HG03139 (cell line): ENCODE results near the gene EDEM2.
"Not testable (repeated sequence)": the region's sequence is repeated elsewhere in the genome, so short reads cannot be mapped to it uniquely, and the experiment has no call there.

Experiments
- ATAC-seq: cut with Tn5 transposase; IDR thresholded peaks from one replicate; pipeline ENCODE4 v1.9.1; 2021; ENCODE audit not compliant: unreplicated experiment

The EDEM2 gene

DNA sequence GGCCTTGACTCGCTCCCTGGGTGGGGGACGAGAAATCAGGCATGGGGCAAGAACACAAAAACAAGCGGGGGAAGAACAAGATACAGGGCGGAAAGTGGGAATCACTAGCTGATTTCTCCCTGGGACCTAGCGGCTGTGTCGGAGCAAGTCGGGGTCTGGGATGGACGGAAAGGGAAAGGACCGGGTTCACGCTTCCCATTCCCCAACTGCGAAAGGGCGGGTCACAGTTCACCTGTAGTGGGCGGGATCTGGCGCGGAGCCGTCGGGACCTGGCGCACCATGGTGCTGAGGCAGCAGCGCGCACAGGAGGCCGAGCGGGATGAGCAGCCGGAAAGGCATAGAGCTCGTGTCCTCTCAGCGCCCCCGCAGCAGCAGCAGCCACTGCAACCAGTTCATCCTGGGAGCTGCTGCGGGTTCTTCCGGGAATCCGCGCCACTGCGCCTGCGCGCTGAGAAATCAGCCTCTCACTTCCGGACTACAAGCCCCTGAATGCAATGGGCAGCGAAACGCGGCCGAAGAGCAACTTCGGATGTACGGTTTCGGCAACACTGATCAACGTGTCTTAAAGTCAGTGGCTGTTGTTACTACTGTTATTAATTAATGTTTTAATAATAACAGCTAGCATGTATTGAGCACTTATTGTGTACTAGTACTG lies at the start of gene EDEM2:
TSS of gene EDEM2 (minus strand) at position 417 of the 655 bp plus-strand sequence. CDS start at position 339, 78 bp downstream.
- peak; percentile 72 for ATAC-seq

DNA sequence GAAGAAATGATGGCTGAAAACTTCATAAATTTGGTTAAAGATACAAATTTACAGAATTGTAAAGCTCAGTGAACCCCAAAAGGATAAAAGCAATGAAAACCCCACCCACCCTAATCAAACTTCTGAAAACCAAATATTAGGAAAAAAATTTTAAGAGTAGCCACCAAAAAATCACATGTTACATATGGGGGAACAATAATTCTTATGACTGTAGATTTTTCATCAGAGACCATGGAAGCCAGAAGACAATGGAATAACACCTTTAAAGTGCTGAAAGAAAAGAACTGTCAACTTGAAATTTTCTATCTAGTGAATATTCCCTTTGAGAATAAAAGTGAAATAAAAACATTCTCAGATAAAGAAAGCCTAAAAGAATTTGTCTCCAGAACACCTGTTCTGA lies 49.2 kb upstream of the EDEM2 start:
- no peak for ATAC-seq

DNA sequence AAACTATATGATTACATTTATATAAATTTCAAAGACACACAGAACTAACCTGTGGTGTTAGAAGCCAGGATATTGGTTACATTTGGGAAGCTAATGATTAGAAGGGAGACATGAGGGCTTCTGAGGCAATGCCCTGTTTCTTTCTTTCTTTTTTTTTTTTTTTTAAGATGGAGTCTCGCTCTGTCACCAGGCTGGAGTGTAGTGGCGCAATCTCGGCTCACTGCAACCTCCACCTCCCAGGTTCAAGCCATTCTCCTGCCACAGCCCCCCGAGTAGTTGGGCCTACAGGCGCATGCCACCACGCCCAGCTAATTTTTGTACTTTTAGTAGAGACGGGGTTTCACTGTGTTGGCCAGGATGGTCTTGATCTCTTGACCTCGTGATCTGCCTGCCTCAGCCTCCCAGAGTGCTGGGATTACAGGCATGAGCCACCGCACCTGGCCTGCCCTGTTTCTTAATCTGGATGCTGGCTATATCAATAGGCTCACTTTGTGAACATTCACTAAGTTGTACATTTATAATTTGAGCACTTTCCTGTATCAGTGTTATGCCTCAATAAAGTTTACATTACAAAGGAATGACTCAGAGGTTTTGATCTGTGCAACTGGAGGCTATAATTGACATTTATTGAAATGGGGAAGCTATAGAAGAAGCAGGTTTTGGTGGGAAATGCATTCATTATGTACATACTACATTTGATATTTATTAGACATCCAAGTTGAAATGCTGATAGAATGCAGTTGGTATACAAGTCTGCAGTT lies 46.1 kb upstream of the EDEM2 start:
- ATAC-seq, result not testable (repeated sequence)

GRCh38 chr20:35192118-35192872 lies 45.2 kb upstream of the EDEM2 start:
- no peak for ATAC-seq

DNA sequence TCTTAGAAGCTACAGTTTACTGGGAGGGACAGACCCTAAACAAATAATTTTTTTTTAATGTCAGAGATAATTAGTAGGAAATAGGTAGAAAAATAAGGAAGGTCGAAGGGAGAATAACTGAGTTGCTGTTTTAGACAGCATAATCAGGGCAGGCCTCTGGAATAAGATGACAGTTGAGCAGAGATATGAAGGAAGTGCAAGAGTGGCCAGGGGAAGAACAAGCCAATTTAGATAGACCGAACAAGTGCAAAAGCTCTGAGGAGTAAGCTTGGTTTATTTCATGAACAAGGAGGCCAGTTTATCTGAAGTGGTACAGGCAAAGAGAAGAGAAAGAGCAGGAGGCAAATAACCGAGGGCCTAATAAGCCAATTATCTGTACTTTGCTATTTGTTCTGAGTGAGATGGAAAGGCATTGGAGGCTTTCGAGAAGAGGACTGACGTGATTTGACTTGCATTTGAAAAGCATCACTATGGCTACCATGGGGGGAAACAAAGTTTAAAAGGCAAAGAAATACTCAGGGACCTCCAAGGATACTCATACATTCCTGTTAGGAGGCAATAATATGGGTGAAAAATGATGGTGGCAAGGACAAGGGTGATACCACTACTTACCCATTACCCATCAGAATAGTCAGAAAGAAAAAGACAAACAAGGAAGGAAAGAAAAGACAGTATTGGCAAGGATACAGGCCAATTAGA lies 44.4 kb upstream of the EDEM2 start:
- no peak for ATAC-seq

DNA sequence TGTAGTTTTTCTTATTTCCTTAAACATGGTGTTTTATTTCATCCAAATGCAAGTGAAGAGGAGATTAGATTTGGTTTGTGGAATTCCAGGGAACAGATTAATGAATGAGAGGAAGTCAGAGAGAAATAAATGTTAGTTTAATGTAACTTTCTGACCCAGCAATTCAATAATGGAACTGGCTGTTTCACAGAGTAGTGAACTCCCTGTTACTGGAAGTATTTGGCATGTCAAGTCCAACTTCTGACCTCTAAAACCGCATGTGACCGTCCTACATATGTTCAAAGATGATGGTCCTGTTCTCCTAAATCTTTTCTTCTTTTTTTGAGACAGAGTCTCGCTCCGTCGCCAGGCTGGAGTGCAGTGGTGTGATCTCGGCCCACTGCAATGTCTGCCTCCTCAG lies 43.4 kb upstream of the EDEM2 start:
- no peak for ATAC-seq

DNA sequence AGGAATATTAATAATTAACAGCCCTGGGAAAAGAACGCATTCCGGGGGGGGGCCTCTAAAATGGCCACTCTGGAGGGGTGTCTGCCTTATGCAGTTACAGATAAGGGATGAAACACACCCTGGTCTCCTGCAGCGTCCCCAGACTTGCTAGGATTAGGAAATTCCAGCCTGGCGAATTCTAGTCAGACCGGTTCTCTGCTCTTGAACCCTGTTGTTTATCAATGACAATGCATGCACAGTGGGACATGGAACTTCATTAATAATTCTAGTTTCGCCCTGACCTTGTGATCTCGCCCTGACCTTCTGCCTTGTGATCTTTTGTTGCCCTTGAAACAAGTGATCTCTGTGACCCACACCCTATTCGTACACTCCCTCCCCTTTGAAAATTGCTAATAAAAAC lies 42.1 kb upstream of the EDEM2 start:
- ATAC-seq, result not testable (repeated sequence)

DNA sequence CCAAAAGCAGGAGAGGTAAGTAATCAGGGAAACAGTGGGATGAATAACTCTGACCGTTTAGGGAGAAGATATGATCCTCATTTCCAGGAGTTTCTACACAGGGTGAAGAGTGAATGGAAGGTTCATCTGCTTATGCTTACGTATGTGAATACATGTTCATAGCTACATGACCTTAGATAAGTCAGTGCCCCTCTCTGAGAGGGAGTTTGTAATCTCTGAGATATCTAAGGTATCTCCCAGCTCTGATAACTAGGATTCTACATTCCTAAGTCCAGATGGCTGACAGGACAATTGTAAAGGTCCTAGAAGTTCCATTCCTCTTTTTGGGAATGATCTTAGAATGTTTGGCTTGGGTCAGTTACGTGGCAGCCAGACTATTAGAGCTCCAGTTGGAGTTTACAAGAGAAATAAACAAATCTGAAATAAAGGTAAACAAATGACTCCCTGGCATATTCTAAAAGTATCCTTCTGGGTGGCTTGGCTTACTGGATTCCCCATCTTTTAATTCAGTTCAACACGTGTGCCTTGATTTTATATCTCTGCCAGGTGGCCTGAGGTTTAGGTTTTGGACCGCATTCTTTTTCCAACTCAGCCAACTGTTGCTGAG lies 40.6 kb upstream of the EDEM2 start:
- ATAC-seq, result no peak

DNA sequence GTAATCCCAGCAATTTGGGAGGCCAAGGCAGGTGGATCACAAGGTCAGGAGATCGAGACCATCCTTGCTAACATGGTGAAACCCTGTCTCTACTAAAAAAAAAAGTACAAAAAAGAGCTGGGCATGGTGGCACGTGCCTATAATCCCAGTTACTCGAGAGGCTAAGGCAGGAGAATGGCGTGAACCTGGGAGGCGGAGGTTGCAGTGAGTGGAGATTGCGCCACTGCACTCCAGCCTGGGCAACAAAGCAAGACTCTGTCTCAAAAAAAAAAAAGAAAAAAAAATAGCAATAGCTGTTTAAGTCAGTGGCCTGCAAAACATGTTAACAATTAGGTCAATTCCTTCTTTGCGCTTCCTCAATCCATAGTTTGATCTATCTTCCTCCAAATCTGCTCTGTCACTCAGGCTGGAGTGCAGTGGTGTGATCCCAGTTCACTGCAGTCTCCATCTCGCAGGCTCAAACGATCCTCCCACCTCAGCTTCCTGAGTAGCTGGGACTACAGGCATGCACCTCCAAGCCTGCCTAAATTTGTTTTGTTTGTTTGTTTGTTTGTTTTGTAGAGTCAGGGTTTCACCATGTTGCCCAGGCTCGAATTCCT lies 39.7 kb upstream of the EDEM2 start:
- not testable (repeated sequence) for ATAC-seq

DNA sequence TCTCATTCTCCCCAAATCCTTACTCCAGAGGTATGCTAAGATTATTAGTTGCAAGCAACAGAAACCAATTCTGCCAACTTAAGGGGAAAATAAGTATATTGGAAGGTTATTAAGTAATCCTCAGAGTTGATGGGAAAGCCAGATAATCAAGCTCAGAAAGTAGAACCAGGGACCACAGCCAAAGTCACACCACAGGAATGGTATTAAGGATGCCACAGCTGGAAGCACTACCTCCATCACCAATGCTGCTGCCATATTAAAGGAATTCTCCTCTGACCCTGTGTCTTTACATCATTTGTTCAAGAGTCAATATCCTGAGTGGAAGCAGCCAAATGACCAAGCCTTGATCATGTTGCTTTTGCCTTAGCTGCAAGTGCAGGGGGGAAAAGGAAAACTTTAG lies 34.6 kb upstream of the EDEM2 start:
- no peak for ATAC-seq

DNA sequence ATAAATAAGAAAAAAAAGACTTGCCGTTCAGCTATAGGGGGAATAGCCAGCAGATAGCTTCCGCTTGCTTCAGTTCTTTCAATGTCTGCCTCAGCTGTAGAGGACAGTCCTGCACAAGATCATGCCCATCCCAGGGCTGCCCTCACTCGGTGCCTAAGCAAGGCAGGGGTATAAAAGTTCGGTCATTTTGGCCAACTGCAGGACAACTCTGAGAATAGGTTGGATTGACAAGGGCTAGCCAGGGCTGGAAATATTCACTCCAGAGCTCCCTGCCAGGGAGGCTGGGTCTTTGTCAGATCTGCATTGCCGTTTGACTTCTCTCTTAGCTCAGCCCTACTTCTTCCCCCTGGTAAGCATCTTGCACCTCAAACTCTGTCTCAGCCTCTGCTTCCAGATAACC lies 33.1 kb upstream of the EDEM2 start:
- ATAC-seq, result no peak

DNA sequence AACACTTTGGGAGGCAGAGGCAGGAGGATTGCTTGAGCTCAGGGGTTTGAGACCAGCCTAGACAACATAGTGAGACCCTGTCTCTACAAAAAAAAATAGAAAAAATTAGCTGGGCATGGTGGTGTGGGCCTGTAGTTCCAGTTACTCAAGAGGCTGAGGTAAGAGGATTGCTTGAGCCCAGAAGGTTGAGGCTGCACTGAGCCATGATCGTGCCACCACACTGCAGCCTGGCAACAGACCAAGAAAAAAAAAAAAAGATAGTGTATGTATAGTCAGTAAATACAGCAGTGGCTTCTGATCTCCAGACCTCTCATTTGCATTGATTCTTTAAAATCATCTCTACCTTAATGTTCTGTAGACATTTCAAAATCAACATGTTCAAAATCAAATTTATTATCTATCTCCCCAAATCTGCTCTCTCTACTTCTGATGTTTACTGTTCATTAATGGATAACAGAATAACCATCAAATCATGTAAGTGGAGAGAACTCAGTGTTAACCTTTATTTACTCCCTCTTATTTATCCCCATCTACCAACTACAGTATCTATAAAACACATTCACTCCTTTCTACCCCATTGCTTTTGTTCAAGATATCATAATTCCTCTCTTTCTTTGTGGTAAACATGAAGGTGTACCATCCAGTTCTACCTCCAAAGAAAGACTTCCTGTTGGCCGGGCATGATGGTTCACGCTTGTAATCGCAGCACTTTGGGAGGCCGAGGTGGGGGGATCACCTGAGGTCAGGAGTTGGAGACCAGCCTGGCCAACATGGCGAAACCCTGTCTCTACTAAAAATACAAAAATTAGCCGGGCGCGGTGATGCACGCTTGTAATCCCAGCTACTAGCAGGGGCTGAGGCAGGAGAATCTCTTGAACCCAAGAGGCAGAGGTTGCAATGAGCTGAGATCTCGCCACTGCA lies 32.4 kb upstream of the EDEM2 start:
- ATAC-seq, result no peak

DNA sequence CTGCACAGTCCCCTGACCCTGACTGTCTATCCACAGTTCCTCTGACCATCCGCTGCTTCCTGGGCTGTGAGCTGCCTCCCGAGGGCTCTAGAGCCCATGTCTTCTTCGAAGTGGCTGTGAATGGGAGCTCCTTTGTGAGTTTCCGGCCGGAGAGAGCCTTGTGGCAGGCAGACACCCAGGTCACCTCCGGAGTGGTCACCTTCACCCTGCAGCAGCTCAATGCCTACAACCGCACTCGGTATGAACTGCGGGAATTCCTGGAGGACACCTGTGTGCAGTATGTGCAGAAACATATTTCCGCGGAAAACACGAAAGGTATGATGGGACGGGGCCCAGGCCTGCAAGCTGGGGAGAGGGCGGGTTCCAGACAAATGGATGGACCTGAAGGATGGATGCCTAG lies 29.0 kb upstream of the EDEM2 start:
- ATAC-seq, result no peak

DNA sequence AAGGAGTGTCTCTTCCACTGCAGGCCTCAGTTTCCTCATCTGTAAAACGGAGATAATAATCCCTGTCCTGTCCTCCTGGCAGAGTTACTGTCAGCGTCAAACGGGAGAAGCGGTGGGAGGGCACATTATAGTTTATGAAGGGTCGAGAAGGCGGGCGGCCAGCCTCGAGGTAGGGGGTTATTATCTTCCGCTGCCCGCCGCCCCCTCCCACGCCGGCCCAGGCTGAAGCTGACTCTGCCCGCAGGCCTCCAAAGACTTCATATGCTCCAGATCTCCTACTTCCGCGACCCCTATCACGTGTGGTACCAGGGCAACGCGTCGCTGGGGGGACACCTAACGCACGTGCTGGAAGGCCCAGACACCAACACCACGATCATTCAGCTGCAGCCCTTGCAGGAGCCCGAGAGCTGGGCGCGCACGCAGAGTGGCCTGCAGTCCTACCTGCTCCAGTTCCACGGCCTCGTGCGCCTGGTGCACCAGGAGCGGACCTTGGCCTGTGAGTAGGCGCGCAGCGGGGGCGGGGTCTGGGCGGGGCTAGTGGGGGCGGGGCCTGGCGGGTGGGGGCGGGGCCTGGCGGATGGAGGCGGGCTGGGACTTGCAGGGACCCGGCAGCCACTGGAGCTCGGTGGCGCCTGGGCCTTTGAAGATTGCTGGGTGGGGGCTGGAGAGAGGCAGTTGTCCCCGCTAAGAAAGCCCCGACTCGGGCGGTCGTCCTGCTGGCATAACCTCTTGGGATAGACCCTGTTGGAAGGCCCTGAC lies 27.5 kb upstream of the EDEM2 start:
- no peak for ATAC-seq

DNA sequence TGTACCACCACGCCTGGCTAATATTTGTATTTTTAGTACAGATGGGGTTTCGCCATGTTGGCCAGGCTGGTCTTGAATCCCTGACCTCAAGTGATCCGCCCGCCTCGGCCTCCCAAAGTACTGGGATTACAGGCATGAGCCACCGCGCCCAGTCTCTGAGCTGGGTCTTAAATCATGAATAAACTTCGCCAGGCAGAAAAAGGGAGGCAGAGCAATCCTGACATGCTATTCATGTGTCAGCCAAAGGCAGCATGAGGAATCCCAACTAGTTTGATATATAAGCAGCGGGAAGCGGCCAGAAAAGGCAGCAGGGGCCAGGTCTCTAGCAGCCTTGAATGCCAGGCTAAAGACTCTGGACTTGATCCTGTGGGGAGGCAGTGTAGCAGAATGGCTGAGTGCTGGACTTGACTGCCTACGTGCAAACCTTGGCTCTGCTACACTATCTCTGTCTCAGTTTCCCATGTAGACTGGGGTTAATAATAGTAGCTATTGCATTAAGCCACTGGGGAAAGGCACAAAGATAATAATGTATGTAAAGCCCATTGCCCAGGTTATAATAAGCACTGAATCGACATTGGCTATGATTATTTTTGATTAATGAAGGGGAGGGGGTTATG lies 26.5 kb upstream of the EDEM2 start:
- ATAC-seq, result no peak

DNA sequence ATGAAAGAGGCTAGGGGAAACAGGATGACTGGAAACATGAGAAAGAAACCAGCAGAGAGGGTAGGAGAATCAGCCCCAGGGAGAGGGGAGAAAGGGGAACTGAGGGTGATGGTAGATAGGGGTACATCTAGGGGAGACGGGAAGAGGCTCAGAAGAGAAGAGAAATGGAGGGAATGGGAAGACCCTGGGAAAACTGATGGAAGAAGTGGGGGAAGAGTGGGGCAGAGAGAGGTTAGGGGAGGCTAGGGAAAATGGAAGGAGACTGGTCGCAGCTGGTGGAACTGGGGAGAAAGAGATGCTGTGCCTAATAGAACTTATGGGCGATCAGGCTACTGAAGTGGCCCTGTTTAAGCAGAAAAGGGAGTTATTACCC lies 25.3 kb upstream of the EDEM2 start:
- no peak for ATAC-seq

GRCh38 chr20:35171753-35172433 lies 24.8 kb upstream of the EDEM2 start, which contains the start of gene PROCR:
PROCR (plus strand) TSS chr20:35172072; CDS start chr20:35172155, 83 bp downstream.
- ATAC-seq, result no peak

DNA sequence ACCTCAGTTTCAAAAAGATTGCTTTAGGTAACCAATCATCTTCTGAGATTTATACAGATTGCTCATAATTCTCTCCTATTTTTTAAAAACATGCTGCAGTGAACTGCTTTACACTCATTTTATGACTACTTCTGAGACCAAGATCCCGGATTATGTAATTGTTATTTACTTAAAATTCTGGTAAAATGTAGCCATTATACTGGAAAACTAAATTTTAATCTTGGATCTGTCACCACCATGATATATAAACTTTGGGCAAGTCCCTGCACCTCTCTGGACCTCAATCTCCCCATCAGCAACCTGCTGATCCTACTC lies 24.3 kb upstream of the EDEM2 start:
- ATAC-seq, result no peak
